Measurements from ENCODE around the gene NIN.

GRCh38 chr14:50745401-50746058 is 85.4 kb downstream of the NIN start:
- TF ChIP-seq CTCF (IDR thresholded peaks at IDR 0.05) (no peak), POLR2A (IDR thresholded peaks at IDR 0.05) (no peak)
